Psoas muscle (tissue), 8 donors: ENCODE measurements around the gene PNPLA3. TPM values are rescaled to one million over a fixed set of nuclear protein-coding genes. Genes with fewer than 3 reads are reported as not detected.

Source experiments
- ATAC-seq, 4 donors: fragments of 200-7000 bp; cut with Tn5 transposase; one replicate each; pipeline ENCODE4 v1.9.1; 2020; ENCODE audit warnings: moderate library complexity in 3 of 4, mild to moderate bottlenecking in 2 of 4
- DNase-seq, 2 donors: peaks; one replicate each; pipeline ENCODE4 v3.0.0-alpha.2; 2020
- H3K27ac ChIP-seq: fragments of 200-600 bp; one replicate; pipeline ENCODE4 v1.8.0; 2022
- H3K27me3 ChIP-seq, 3 donors: fragments of 200-600 bp in 1 of 3; one replicate each; pipeline versions ENCODE4 v1.6.1 to v1.8.0; 2013 to 2022; ENCODE audit warnings: low read length in 2 of 3, mild to moderate bottlenecking in 2 of 3, moderate library complexity in 1 of 3; ENCODE audit not compliant: insufficient read depth in 3 of 3
- H3K36me3 ChIP-seq, 2 donors: fragments of 200-600 bp in 1 of 2; one replicate each; pipeline versions ENCODE4 v1.6.1 to v1.8.0; 2013 to 2022; ENCODE audit warnings: low read depth in 1 of 2, mild to moderate bottlenecking in 1 of 2, moderate library complexity in 1 of 2; ENCODE audit not compliant: insufficient read depth in 1 of 2
- H3K4me1 ChIP-seq: fragments of 200-600 bp; one replicate; pipeline ENCODE4 v1.8.0; 2022
- H3K4me3 ChIP-seq: fragments of 200-600 bp; one replicate; pipeline ENCODE4 v1.8.0; 2022; ENCODE audit warnings: mild to moderate bottlenecking
- H3K9me3 ChIP-seq: fragments of 200-600 bp; one replicate; pipeline ENCODE4 v1.8.0; 2022
- WGBS, 3 donors: extraction: QIAGEN DNeasy Blood & Tissue Kit; methylation state at CpG; one replicate each; pipeline versions ENCODE4 v1.1.6 to v1.1.7; 2013; 5-methylcytosine and 5-hydroxymethylcytosine counted together
- intact Hi-C, 2 donors: fragments of 100-400 bp; cut with DNase I; formaldehyde crosslinking; loops; one replicate each; pipeline versions ENCODE4 v1.11.0 to v1.14.2; 2022
- polyA plus RNA-seq, 3 donors: library from polyadenylated mRNA; stranded (reverse); fragments of 200-250 nt; gene quantifications; one replicate each; pipeline ENCODE4 v1.2.3, GENCODE V29; 2013
- total RNA-seq, 4 donors: library from RNA; stranded (reverse); fragmentation: NEBNext Ultra II Directional in 2 of 4; extraction: Animal tissue kit (Norgen Biotek cat#: 25700) in 2 of 4; gene quantifications; one replicate each; pipeline versions ENCODE4 v1.2.1 to v1.2.4, GENCODE V29; 2021 to 2023
- TF ChIP-seq, protein P1 (sequence below): fragments of 200-600 bp; IDR thresholded peaks from one replicate; pipeline ENCODE4 v1.8.0; 2022; ENCODE audit warnings: antibody characterized with exemption
- donor health status: healthy with polysubstance abuse.
- donor health status: DM: no; HTN: no; CAD: no; lungs with moderate emphysema.
- donor health status: Bipolar disorder and iron deficiency.
- donor health status: healthy.
- donor health status: DM: yes; HTN: yes; CAD: no.
- donor health status: DM: no; HTN: no; CAD: no.
- donor health status: DM: no; HTN: no; CAD: no.
- donor health status: DM: yes; HTN: yes; CAD: no.

The PNPLA3 gene
- total and polyA plus RNA-seq, 7 donors: 0.29 to 3.3 (median 0.61) TPM; not detected in 1

DNA sequence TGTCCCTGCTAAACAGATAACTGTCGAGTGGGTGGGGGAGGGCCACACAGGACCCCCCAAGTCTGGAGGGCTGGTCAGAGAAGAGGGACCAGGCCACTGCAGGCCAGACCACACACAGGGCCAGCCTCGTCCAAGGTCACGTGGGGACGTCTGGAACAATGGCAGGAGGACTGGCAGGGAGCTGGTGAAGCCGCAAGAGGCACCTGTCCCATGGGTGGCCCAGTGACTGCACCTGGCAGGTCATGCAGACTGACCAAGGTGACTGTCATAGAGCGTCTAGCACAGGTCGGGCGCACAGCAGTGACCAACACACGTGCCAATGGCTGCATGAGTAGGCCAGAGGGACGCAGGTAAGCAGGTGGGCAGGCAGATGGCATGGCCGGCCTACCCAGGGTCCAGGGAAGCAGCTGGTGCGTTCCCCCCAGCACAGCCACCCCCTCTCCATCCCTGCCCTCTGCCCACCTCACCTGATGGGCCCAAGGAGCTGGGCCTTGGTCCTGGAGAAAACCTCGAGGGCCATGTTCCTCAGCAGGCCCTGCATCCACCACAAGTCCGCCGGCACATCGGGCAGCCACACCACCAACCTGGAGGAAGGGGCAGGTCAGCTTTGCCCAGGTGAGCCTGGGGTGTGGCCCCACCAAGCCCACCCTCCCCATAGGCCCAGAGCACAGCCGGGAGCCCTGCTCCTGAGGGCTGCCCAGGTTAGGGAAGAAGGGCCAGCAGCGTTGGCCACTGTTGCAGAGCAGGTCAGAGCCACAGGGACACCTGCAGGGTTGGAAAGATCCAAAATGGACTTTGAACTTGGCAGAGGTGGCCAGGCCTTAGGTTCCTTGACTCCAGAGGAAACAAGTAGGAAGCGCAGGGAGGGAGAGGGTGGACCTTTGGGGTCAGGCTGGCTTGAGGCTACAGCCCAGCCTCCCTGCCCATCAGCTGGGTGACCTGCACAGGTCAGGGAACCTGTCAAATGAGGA lies 42.2 kb upstream of the PNPLA3 start:
- no peak overlapping the region for H3K27ac ChIP-seq
- H3K4me3 ChIP-seq: no peak overlapping the region
- TF ChIP-seq, protein P1, sequence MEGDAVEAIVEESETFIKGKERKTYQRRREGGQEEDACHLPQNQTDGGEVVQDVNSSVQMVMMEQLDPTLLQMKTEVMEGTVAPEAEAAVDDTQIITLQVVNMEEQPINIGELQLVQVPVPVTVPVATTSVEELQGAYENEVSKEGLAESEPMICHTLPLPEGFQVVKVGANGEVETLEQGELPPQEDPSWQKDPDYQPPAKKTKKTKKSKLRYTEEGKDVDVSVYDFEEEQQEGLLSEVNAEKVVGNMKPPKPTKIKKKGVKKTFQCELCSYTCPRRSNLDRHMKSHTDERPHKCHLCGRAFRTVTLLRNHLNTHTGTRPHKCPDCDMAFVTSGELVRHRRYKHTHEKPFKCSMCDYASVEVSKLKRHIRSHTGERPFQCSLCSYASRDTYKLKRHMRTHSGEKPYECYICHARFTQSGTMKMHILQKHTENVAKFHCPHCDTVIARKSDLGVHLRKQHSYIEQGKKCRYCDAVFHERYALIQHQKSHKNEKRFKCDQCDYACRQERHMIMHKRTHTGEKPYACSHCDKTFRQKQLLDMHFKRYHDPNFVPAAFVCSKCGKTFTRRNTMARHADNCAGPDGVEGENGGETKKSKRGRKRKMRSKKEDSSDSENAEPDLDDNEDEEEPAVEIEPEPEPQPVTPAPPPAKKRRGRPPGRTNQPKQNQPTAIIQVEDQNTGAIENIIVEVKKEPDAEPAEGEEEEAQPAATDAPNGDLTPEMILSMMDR: no peak
- H3K36me3 ChIP-seq: no peaks in the 10 kb centered on the region
- DNase-seq (peak in 1 of 2 donors; percentile 43), ATAC-seq (no peak)
- intact Hi-C loops: no loop called here
- 74 to 81% (median 76%) methylated on average over 17 to 19 of the region's 19 CpGs for WGBS, 3 donors
- H3K4me1 ChIP-seq: no peaks in the 10 kb centered on the region
- H3K27me3 ChIP-seq: peaks cover 0 to 39% (median 2%) of the 10 kb centered on the region in 3 donors
- H3K9me3 ChIP-seq: no peaks in the 10 kb centered on the region

DNA sequence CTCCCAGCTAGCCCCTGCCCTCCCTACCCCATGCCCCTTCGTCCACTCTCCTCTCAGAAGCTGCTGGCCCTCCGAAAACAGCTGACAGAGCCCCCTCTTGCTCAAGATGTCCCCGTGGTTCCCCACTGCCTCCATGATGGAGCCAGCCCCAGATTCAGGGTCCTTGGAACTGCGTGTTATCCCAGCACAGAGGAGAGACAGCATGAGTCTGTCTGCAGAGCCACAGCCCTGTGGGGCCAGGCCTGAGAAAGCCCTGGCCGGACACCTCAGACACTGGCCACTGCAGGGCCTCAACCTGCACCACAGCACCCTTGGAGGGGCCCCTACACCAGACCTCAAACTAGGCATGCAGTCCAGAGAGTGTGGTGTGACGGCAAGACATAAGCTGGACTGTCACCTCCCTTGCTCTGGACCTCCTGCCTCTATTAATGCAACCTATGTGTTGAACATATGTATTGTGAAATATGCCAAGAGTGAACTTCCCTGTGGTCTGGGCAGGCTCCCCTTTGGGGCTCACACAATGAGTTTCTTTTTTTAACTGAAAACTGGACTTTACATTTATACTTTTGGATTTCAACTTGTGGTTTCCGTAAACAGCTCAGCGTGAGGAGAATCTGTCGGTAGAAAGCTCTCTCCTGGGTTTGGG lies 41.4 kb upstream of the PNPLA3 start:
- TF ChIP-seq, protein P1: no peak
- ATAC-seq: no peak
- Histone ChIP-seq H3K9me3 (no peaks in the 10 kb centered on the region), H3K4me3 (no peak overlapping the region), H3K36me3 (no peaks in the 10 kb centered on the region), H3K27me3 (peaks cover 0 to 39% (median 0%) of the 10 kb centered on the region in 3 donors), H3K27ac (no peak overlapping the region), H3K4me1 (no peaks in the 10 kb centered on the region)
- DNase-seq: peak in 1 of 2 donors; percentile 8
- 81 to 89% (median 85%) methylated on average over 9 of the region's 9 CpGs for WGBS, 3 donors
- intact Hi-C loops: no loop called here

DNA sequence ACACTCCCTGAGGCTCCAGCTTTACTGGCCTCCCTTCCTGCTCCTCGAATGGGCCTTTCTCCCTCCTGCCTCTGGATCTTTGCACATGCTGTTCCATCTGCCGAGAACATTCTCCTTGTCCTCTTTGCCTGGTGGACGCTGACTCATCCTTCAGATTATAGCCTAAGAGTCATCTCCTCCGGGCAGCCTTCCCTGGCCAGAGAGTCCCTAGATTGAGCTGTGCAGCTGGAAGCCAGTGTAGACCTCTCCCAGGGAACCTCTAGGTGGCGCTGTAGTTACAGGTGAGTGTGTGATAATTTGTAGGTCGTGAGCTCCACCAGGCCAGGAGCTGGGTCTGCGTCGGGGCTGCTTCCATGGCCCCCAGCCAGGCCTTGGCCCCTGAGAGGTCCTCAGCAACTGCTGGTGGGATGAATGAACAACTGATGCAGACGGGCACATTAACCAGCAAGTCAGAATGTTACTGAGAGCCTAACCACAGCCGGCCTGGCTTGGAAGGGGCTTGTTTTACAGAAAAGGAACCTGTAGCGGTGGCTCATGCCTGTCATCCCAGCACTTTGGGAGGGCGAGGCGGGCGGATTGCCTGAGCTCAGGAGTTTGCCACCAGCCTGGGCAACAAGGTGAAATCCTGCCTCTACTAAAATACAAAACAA lies 40.5 kb upstream of the PNPLA3 start:
- 39 to 43% (median 40%) methylated on average over 14 of the region's 14 CpGs for whole genome bisulfite sequencing, 3 donors
- Histone ChIP-seq H3K4me3 (no peak overlapping the region), H3K4me1 (no peaks in the 10 kb centered on the region), H3K27ac (no peak overlapping the region), H3K27me3 (peaks cover 0 to 37% (median 0%) of the 10 kb centered on the region in 3 donors), H3K36me3 (no peaks in the 10 kb centered on the region), H3K9me3 (no peaks in the 10 kb centered on the region)
- ATAC-seq (peak in 3 of 4 donors; percentile 38 to 65 (median 41)), DNase-seq (peak in 1 of 2 donors; percentile 36)
- TF ChIP-seq, protein P1: peak; percentile 25
- intact Hi-C loops: no loop called here

DNA sequence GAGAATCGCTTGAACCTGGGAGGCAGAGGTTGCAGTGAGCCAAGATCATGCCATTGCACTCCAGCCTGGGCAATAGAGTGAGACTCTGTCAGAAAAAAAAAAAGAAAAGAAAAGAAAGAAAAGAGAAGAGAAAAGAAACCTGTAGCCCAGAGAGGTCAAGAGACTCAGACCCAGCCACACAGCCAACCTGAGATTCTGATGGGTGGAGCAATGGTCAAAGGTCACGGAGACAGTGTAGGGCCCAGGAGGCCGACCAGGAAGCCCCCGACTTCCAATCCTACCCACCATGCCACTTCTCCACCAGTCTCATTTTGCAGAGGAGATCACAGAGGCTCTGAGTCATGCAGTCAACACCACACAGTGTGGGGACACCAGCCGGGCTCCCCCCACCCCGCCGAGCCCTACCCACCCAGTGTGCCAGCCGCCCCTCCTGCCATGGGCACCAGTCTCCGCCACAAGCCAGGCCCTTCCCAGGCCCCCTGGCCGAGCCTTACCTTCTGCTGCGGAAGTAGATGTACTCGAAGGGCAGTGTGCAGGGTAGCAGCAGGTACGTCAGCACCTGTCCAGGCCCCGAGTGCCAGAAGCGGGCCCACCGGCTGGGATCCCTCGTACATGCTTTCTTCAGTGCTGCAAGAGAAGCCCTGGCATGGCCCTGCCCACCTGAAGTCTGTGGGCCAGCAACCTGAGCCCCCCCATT lies 39.7 kb upstream of the PNPLA3 start:
- H3K9me3 ChIP-seq: no peaks in the 10 kb centered on the region
- no peak for ATAC-seq
- TF ChIP-seq, protein P1: no peak
- WGBS, 3 donors: 83 to 90% (median 85%) methylated on average over 16 to 17 of the region's 17 CpGs
- no peak overlapping the region for H3K4me3 ChIP-seq
- peaks cover 0 to 38% (median 0%) of the 10 kb centered on the region in 3 donors for H3K27me3 ChIP-seq
- H3K4me1 ChIP-seq: no peaks in the 10 kb centered on the region
- DNase-seq: peak in 1 of 2 donors; percentile 48
- intact Hi-C loops: no loop called here
- H3K36me3 ChIP-seq: no peaks in the 10 kb centered on the region
- H3K27ac ChIP-seq: no peak overlapping the region
